Caco-2 (cell line): ENCODE data around the gene MIA2. TPM values are rescaled to one million over a fixed set of nuclear protein-coding genes. Genes with fewer than 3 reads are reported as not detected.
A peak's percentile ranks its signal among the peaks of the same experiment; 100 is the strongest.

ENCODE experiments used
- BruUV-seq: library from RNA; stranded (reverse); fragments of 400-500 nt; replicated peaks from 2 replicates; lab custom pipeline; 2021; lab: Mats Ljungman, UMichigan
- CTCF ChIA-PET: fragments of 300-600 bp; sonication (Branson Sonifier 250); formaldehyde crosslinking; loops from one replicate; lab custom pipeline; 2022; ENCODE audit warnings: antibody characterized with exemption; lab: Charles Lee
- POLR2A ChIA-PET: fragments of 300-600 bp; sonication (Branson Sonifier 250); formaldehyde crosslinking; loops from one replicate; lab custom pipeline; 2022; ENCODE audit warnings: antibody characterized with exemption; lab: Charles Lee
- DNase-seq, 2 experiments: peaks; one replicate each; pipeline versions ENCODE4 v3.0.0 to v3.0.0-alpha.2; 2020 to 2022
- H3K27me3 ChIP-seq: replicated peaks from 2 replicates; pipeline ENCODE4 v1.6.0; 2011; ENCODE audit warnings: low read length; ENCODE audit not compliant: control insufficient read depth, insufficient read depth
- H3K36me3 ChIP-seq: 2 replicates; pipeline ENCODE4 v1.5.1; 2011; ENCODE audit warnings: low read length; ENCODE audit not compliant: control insufficient read depth, insufficient read depth
- H3K4me1 ChIP-seq: fragments of 250-450 bp; sonication (Bioruptor Pico); 2 replicates; pipeline ENCODE4 v1.5.1; 2020; ENCODE audit warnings: mild to moderate bottlenecking
- H3K4me3 ChIP-seq: 2 replicates; pipeline ENCODE4 v1.5.1; 2011; ENCODE audit warnings: low read depth, mild to moderate bottlenecking, control low read depth, low read length
- H3K9me3 ChIP-seq: fragments of 250-450 bp; sonication (Bioruptor Pico); 2 replicates; pipeline ENCODE4 v1.5.1; 2020; ENCODE audit warnings: mild to moderate bottlenecking, moderate library complexity
- H3K27ac Mint-ChIP-seq: one replicate; pipeline ENCODE4 v1.8.0; 2022; ENCODE audit warnings: mixed read lengths; ENCODE audit not compliant: unreplicated experiment
- H3K27me3 Mint-ChIP-seq: one replicate; pipeline ENCODE4 v1.8.0; 2022; ENCODE audit warnings: mixed read lengths; ENCODE audit not compliant: insufficient read depth, unreplicated experiment
- H3K36me3 Mint-ChIP-seq: one replicate; pipeline ENCODE4 v1.8.0; 2022; ENCODE audit warnings: mild to moderate bottlenecking, mixed read lengths; ENCODE audit not compliant: insufficient read depth, unreplicated experiment
- H3K4me1 Mint-ChIP-seq: one replicate; pipeline ENCODE4 v1.8.0; 2022; ENCODE audit warnings: low read depth, mixed read lengths; ENCODE audit not compliant: unreplicated experiment
- H3K4me3 Mint-ChIP-seq: one replicate; pipeline ENCODE4 v1.8.0; 2022; ENCODE audit warnings: mild to moderate bottlenecking, moderate library complexity, mixed read lengths; ENCODE audit not compliant: unreplicated experiment
- H3K9me3 Mint-ChIP-seq: one replicate; pipeline ENCODE4 v1.8.0; 2022; ENCODE audit warnings: mixed read lengths; ENCODE audit not compliant: unreplicated experiment
- CTCF ChIP-seq, 2 experiments: fragments of 200-600 bp in 1 of 2; IDR thresholded peaks; 1 replicate in 1 of 2; 2 replicates in 1 of 2; pipeline versions ENCODE4 v1.5.1 to v1.8.0; 2011 to 2022; ENCODE audit warnings: antibody characterized with exemption in 1 of 2, control low read depth in 1 of 2, inconsistent platforms in 1 of 2, low read depth in 1 of 2, low read length in 1 of 2, mild to moderate bottlenecking in 1 of 2, moderate library complexity in 1 of 2; ENCODE audit not compliant: insufficient read depth in 1 of 2, severe bottlenecking in 1 of 2, unreplicated experiment in 1 of 2
- intact Hi-C: fragments of 100-400 bp; cut with micrococcal nuclease; formaldehyde crosslinking; loops from one replicate; pipeline ENCODE4 v1.10.0; 2022; ENCODE audit not compliant: unreplicated experiment
- total RNA-seq: library from RNA; stranded (reverse); gene quantifications from 2 replicates; pipeline ENCODE4 v1.2.3, GENCODE V29; 2022

The MIA2 gene
- total RNA-seq, 1 experiment from 2014 or later: 71.5 TPM

- CTCF ChIA-PET: no interaction called here
- Mint-ChIP-seq H3K27ac (no peak overlapping the region), H3K4me3 (no peak overlapping the region), H3K36me3 (peaks cover 17% of the 10 kb centered on the region), H3K27me3 (no peaks in the 10 kb centered on the region), H3K9me3 (peaks cover 10% of the 10 kb centered on the region), H3K4me1 (peaks cover 13% of the 10 kb centered on the region)
- H3K9me3 ChIP-seq: no peaks in the 10 kb centered on the region
- H3K4me3 ChIP-seq: no peak overlapping the region
- DNase-seq: no peak
- TF ChIP-seq CTCF (IDR thresholded peaks at IDR 0.05; ENCODE audit: insufficient read depth in 1 of 2, low read depth in 1 of 2, low read length in 1 of 2, severe bottlenecking in 1 of 2, unreplicated experiment in 1 of 2): no peak
- peaks cover 22% of the 10 kb centered on the region for H3K4me1 ChIP-seq
- no TSS peak for BruUV-seq
- no peaks in the 10 kb centered on the region for H3K36me3 ChIP-seq
- H3K27me3 ChIP-seq: no peaks in the 10 kb centered on the region
- intact Hi-C loops: no loop called here
- POLR2A ChIA-PET: no interaction called here
Observed at GRCh38 chr14:39264558-39264957, 30.8 kb downstream of the MIA2 start.

GRCh38 chr14:39265033-39265432 is 31.3 kb downstream of the MIA2 start:
- Mint-ChIP-seq H3K4me1 (peaks cover 13% of the 10 kb centered on the region), H3K4me3 (peak overlapping the region; percentile 39), H3K27me3 (no peaks in the 10 kb centered on the region), H3K9me3 (peaks cover 10% of the 10 kb centered on the region), H3K27ac (peak overlapping the region; percentile 98), H3K36me3 (peaks cover 17% of the 10 kb centered on the region)
- Histone ChIP-seq H3K9me3 (no peaks in the 10 kb centered on the region), H3K36me3 (no peaks in the 10 kb centered on the region), H3K4me1 (peaks cover 22% of the 10 kb centered on the region), H3K4me3 (no peak overlapping the region), H3K27me3 (no peaks in the 10 kb centered on the region)
- no peak for TF ChIP-seq CTCF (IDR thresholded peaks at IDR 0.05; ENCODE audit: insufficient read depth in 1 of 2, low read depth in 1 of 2, low read length in 1 of 2, severe bottlenecking in 1 of 2, unreplicated experiment in 1 of 2)
- no TSS peak for BruUV-seq
- intact Hi-C loops: no loop called here
- ChIA-PET POLR2A (no interaction called here), CTCF (no interaction called here)
- no peak for DNase-seq

GRCh38 chr14:39265806-39266524 is 32.2 kb downstream of the MIA2 start:
- peaks cover 4% of the 10 kb centered on the region; the same call in 1 of the 2 replicates for H3K9me3 ChIP-seq
- peak overlapping the region; percentile 98 for H3K27ac Mint-ChIP-seq
- DNase-seq: no peak
- peak overlapping the region; percentile 95 for H3K4me3 Mint-ChIP-seq
- H3K36me3 Mint-ChIP-seq: peaks cover 17% of the 10 kb centered on the region
- H3K4me1 ChIP-seq: peaks cover 22% of the 10 kb centered on the region
- POLR2A ChIA-PET: interaction anchor here (0.7 to 1.7 kb wide), 6 partner anchors 15 to 163 kb away, joined by 3 to 10 read pairs (median 4); partner anchors contain the start of genes PNN, SEC23A and TRAPPC6B
- peaks cover 10% of the 10 kb centered on the region for H3K9me3 Mint-ChIP-seq
- H3K27me3 ChIP-seq: no peaks in the 10 kb centered on the region
- intact Hi-C loops: loop anchor here (1.0 to 2.0 kb wide), 3 partner anchors 8 to 163 kb away; partner anchors contain the start of gene SEC23A
- H3K27me3 Mint-ChIP-seq: no peaks in the 10 kb centered on the region
- CTCF ChIA-PET: no interaction called here
- TF ChIP-seq CTCF (IDR thresholded peaks at IDR 0.05; ENCODE audit: insufficient read depth in 1 of 2, low read depth in 1 of 2, low read length in 1 of 2, severe bottlenecking in 1 of 2, unreplicated experiment in 1 of 2): no peak
- TSS peak; percentile 89 for BruUV-seq
- H3K36me3 ChIP-seq: no peaks in the 10 kb centered on the region
- peak overlapping the region; percentile 57 for H3K4me3 ChIP-seq
- peaks cover 13% of the 10 kb centered on the region for H3K4me1 Mint-ChIP-seq
